ENCODE results near the gene TMED4. TPM values are rescaled to one million over a fixed set of nuclear protein-coding genes. Genes with fewer than 3 reads are reported as not detected.

Gene TMED4
- total and polyA plus RNA-seq, 2 of the 13 experiments (the other 11 are each of a cell fraction or from before 2014, with no cell fraction given): 81.4 to 109 TPM

DNA sequence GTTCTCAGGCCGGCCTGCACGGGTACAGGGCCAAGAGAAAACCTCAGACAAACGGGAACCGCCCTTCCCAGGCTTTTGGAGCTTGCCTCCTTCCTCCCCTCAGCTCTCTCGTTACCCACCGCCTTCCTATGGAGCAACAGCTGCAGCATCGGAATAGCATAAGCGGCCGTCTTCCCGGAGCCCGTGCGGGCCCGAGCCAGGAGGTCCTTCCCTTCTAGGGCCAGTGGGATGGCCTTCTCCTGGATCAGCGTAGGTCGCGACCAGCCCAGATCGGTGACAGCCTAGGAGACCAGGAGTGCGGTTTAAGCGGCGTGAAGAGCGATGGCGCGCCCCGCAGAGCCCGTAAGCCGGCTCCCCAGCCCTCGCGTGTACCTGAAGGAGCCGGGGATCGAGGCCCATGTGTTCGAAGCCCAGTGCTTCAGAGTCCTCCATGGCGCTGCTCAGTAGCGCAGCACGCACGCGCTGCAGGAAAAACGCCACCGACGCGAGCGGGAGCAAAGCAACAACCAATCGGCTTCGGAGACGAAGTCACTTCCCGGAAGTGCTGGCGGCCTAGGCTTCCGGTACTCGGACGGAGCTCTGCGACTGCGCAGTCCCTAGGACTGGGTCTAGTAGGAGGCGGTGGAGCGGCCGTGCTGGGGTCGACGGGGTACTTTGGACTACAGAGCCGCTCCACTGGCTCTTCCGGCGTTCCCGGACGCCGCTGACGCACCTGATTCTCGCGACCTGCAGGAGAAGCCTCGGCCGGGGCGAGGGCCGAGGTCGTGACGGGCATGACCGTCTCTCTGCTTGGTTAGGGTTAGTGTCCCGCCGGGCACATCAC, 8.4 kb downstream of the TMED4 start, which contains the start of gene DDX56 (continued):
- TF ChIP-seq, protein P1, sequence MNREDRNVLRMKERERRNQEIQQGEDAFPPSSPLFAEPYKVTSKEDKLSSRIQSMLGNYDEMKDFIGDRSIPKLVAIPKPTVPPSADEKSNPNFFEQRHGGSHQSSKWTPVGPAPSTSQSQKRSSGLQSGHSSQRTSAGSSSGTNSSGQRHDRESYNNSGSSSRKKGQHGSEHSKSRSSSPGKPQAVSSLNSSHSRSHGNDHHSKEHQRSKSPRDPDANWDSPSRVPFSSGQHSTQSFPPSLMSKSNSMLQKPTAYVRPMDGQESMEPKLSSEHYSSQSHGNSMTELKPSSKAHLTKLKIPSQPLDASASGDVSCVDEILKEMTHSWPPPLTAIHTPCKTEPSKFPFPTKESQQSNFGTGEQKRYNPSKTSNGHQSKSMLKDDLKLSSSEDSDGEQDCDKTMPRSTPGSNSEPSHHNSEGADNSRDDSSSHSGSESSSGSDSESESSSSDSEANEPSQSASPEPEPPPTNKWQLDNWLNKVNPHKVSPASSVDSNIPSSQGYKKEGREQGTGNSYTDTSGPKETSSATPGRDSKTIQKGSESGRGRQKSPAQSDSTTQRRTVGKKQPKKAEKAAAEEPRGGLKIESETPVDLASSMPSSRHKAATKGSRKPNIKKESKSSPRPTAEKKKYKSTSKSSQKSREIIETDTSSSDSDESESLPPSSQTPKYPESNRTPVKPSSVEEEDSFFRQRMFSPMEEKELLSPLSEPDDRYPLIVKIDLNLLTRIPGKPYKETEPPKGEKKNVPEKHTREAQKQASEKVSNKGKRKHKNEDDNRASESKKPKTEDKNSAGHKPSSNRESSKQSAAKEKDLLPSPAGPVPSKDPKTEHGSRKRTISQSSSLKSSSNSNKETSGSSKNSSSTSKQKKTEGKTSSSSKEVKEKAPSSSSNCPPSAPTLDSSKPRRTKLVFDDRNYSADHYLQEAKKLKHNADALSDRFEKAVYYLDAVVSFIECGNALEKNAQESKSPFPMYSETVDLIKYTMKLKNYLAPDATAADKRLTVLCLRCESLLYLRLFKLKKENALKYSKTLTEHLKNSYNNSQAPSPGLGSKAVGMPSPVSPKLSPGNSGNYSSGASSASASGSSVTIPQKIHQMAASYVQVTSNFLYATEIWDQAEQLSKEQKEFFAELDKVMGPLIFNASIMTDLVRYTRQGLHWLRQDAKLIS (CRISPR knock-in tag; IDR thresholded peaks at IDR 0.05): peak; percentile 35; the same call in 1 of the 2 replicates
- TF ChIP-seq SMC3 (IDR thresholded peaks at IDR 0.05; ENCODE audit: low read length): no peak
- TF ChIP-seq, protein P2, sequence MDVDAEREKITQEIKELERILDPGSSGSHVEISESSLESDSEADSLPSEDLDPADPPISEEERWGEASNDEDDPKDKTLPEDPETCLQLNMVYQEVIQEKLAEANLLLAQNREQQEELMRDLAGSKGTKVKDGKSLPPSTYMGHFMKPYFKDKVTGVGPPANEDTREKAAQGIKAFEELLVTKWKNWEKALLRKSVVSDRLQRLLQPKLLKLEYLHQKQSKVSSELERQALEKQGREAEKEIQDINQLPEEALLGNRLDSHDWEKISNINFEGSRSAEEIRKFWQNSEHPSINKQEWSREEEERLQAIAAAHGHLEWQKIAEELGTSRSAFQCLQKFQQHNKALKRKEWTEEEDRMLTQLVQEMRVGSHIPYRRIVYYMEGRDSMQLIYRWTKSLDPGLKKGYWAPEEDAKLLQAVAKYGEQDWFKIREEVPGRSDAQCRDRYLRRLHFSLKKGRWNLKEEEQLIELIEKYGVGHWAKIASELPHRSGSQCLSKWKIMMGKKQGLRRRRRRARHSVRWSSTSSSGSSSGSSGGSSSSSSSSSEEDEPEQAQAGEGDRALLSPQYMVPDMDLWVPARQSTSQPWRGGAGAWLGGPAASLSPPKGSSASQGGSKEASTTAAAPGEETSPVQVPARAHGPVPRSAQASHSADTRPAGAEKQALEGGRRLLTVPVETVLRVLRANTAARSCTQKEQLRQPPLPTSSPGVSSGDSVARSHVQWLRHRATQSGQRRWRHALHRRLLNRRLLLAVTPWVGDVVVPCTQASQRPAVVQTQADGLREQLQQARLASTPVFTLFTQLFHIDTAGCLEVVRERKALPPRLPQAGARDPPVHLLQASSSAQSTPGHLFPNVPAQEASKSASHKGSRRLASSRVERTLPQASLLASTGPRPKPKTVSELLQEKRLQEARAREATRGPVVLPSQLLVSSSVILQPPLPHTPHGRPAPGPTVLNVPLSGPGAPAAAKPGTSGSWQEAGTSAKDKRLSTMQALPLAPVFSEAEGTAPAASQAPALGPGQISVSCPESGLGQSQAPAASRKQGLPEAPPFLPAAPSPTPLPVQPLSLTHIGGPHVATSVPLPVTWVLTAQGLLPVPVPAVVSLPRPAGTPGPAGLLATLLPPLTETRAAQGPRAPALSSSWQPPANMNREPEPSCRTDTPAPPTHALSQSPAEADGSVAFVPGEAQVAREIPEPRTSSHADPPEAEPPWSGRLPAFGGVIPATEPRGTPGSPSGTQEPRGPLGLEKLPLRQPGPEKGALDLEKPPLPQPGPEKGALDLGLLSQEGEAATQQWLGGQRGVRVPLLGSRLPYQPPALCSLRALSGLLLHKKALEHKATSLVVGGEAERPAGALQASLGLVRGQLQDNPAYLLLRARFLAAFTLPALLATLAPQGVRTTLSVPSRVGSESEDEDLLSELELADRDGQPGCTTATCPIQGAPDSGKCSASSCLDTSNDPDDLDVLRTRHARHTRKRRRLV (CRISPR knock-in tag; IDR thresholded peaks at IDR 0.05): peak; percentile 32; the same call in 1 of the 2 replicates
- TF ChIP-seq, protein P3, sequence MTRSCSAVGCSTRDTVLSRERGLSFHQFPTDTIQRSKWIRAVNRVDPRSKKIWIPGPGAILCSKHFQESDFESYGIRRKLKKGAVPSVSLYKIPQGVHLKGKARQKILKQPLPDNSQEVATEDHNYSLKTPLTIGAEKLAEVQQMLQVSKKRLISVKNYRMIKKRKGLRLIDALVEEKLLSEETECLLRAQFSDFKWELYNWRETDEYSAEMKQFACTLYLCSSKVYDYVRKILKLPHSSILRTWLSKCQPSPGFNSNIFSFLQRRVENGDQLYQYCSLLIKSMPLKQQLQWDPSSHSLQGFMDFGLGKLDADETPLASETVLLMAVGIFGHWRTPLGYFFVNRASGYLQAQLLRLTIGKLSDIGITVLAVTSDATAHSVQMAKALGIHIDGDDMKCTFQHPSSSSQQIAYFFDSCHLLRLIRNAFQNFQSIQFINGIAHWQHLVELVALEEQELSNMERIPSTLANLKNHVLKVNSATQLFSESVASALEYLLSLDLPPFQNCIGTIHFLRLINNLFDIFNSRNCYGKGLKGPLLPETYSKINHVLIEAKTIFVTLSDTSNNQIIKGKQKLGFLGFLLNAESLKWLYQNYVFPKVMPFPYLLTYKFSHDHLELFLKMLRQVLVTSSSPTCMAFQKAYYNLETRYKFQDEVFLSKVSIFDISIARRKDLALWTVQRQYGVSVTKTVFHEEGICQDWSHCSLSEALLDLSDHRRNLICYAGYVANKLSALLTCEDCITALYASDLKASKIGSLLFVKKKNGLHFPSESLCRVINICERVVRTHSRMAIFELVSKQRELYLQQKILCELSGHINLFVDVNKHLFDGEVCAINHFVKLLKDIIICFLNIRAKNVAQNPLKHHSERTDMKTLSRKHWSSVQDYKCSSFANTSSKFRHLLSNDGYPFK (CRISPR knock-in tag; IDR thresholded peaks at IDR 0.05; ENCODE audit: borderline replicate concordance): peak; percentile 94
- peak; percentile 61 for TF ChIP-seq NR2C2 (CRISPR knock-in tag; IDR thresholded peaks at IDR 0.05; ENCODE audit: borderline replicate concordance)
- TF ChIP-seq, protein P4, sequence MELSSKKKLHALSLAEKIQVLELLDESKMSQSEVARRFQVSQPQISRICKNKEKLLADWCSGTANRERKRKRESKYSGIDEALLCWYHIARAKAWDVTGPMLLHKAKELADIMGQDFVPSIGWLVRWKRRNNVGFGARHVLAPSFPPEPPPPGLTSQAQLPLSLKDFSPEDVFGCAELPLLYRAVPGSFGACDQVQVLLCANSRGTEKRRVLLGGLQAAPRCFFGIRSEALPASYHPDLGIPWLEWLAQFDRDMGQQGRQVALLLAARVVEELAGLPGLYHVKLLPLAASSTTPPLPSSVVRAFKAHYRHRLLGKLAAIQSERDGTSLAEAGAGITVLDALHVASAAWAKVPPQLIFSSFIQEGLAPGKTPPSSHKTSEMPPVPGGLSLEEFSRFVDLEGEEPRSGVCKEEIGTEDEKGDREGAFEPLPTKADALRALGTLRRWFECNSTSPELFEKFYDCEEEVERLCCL (CRISPR knock-in tag; IDR thresholded peaks at IDR 0.05; ENCODE audit: borderline replicate concordance): peak; percentile 85
- TF ChIP-seq SP1 (IDR thresholded peaks at IDR 0.05): no peak
- TF ChIP-seq SP1 (CRISPR knock-in tag; IDR thresholded peaks at IDR 0.05): peak; percentile 31; the same call in 1 of the 2 replicates
- TF ChIP-seq ZBTB20 (CRISPR knock-in tag; IDR thresholded peaks at IDR 0.05; ENCODE audit: borderline replicate concordance, low read depth): peak; percentile 75; the same call in 1 of the 2 replicates
- TF ChIP-seq ZNF713 (CRISPR knock-in tag; IDR thresholded peaks at IDR 0.05): no peak
- peak; percentile 74; the same call in 1 of the 2 replicates for TF ChIP-seq KLF15 (CRISPR knock-in tag; IDR thresholded peaks at IDR 0.05; ENCODE audit: borderline replicate concordance)
- no peak for TF ChIP-seq ZSCAN29 (CRISPR knock-in tag; conservative IDR thresholded peaks at IDR 0.05)
- TF ChIP-seq KDM3A (CRISPR knock-in tag; IDR thresholded peaks at IDR 0.05; ENCODE audit: low read depth): peak; percentile 79; the same call in 1 of the 2 replicates
- TF ChIP-seq ZNF83 (CRISPR knock-in tag; IDR thresholded peaks at IDR 0.05; ENCODE audit: borderline replicate concordance): peak; percentile 93; the same call in 1 of the 2 replicates
- peak; percentile 85 for TF ChIP-seq TBX2 (CRISPR knock-in tag; IDR thresholded peaks at IDR 0.05; ENCODE audit: borderline replicate concordance)
